Measurements from ENCODE around the gene ZNF428.
A peak's percentile ranks its signal among the peaks of the same experiment; 100 is the strongest.
"Not testable (repeated sequence)": the region's sequence is repeated elsewhere in the genome, so short reads cannot be mapped to it uniquely, and the experiment has no call there.

ZNF428 gene

GRCh38 chr19:43616306-43616705, 3.1 kb downstream of the ZNF428 start:
- no peak for DNase-seq

- no peak for DNase-seq
Observed at GRCh38 chr19:43612374-43612773, 7.1 kb downstream of the ZNF428 start.

- no peak for DNase-seq
Observed at GRCh38 chr19:43611788-43612187, 7.6 kb downstream of the ZNF428 start, which contains the start of gene SRRM5. TSS of gene SRRM5 (plus strand) at chr19:43612088. CDS start at chr19:43612122, 34 bp downstream.

- DNase-seq: no peak
Observed at GRCh38 chr19:43610493-43610892, 8.9 kb downstream of the ZNF428 start.

GRCh38 chr19:43609872-43610271, 9.6 kb downstream of the ZNF428 start:
- no peak for DNase-seq

- no peak for DNase-seq
Observed at GRCh38 chr19:43607238-43608205, 11.9 kb downstream of the ZNF428 start.

GRCh38 chr19:43606569-43607229, 12.7 kb downstream of the ZNF428 start:
- no peak for DNase-seq

- DNase-seq: no peak
Observed at GRCh38 chr19:43605875-43606568, 13.4 kb downstream of the ZNF428 start.

- not testable (repeated sequence) for DNase-seq
Observed at GRCh38 chr19:43600326-43600725, 19.1 kb downstream of the ZNF428 start.

- DNase-seq: no peak
Observed at GRCh38 chr19:43599635-43600295, 19.7 kb downstream of the ZNF428 start.

- no peak for DNase-seq
Observed at GRCh38 chr19:43598445-43599240, 20.8 kb downstream of the ZNF428 start.

- no peak for DNase-seq
Observed at GRCh38 chr19:43597876-43598275, 21.6 kb downstream of the ZNF428 start.

GRCh38 chr19:43596842-43597461, 22.5 kb downstream of the ZNF428 start:
- DNase-seq: no peak

GRCh38 chr19:43595999-43596841, 23.2 kb downstream of the ZNF428 start, which contains the start of the genes IRGQ and ZNF576:
TSS of gene IRGQ (minus strand) at chr19:43596134. CDS start at chr19:43595338, 796 bp downstream.
TSS of gene ZNF576 (plus strand) at chr19:43596595. CDS start at chr19:43597109, 514 bp downstream.
- peak; percentile 99 for DNase-seq

- no peak for DNase-seq
Observed at GRCh38 chr19:43595605-43595998, 23.8 kb downstream of the ZNF428 start.

- DNase-seq: no peak
Observed at GRCh38 chr19:43594710-43595604, 24.5 kb downstream of the ZNF428 start.

- DNase-seq: no peak
Observed at GRCh38 chr19:43594081-43594697, 25.2 kb downstream of the ZNF428 start.

- no peak for DNase-seq
Observed at GRCh38 chr19:43592800-43593350, 26.6 kb downstream of the ZNF428 start.

Data from NK-92 treated with Interleukin-12 subunit alpha and Interleukin-12 subunit beta, amount 100 ng/mL, for 24 hours (cell line).